BE2C (cell line): ENCODE data around the gene FIBCD1.

ENCODE experiments used
- DNase-seq: peaks from one replicate; pipeline ENCODE4 v3.0.0-alpha.2; 2020
- H3K27me3 ChIP-seq: fragments of 250-450 bp; sonication (Bioruptor Pico); 2 replicates; pipeline ENCODE4 v1.5.1; 2020; ENCODE audit warnings: mild to moderate bottlenecking
- H3K36me3 ChIP-seq: fragments of 250-450 bp; sonication (Bioruptor Pico); 2 replicates; pipeline ENCODE4 v1.5.1; 2020; ENCODE audit warnings: mild to moderate bottlenecking
- H3K4me1 ChIP-seq: fragments of 250-450 bp; sonication (Bioruptor Pico); 2 replicates; pipeline ENCODE4 v1.5.1; 2020
- H3K4me3 ChIP-seq: 2 replicates; pipeline ENCODE4 v1.5.1; 2011; ENCODE audit warnings: low read depth, low read length
- H3K9me3 ChIP-seq: fragments of 250-450 bp; sonication (Bioruptor Pico); 2 replicates; pipeline ENCODE4 v1.5.1; 2020
- TF ChIP-seq, protein P1 (sequence below): IDR thresholded peaks from 2 replicates; pipeline ENCODE4 v1.5.1; 2012; ENCODE audit warnings: mild to moderate bottlenecking, low read depth, low read length

The FIBCD1 gene

DNA sequence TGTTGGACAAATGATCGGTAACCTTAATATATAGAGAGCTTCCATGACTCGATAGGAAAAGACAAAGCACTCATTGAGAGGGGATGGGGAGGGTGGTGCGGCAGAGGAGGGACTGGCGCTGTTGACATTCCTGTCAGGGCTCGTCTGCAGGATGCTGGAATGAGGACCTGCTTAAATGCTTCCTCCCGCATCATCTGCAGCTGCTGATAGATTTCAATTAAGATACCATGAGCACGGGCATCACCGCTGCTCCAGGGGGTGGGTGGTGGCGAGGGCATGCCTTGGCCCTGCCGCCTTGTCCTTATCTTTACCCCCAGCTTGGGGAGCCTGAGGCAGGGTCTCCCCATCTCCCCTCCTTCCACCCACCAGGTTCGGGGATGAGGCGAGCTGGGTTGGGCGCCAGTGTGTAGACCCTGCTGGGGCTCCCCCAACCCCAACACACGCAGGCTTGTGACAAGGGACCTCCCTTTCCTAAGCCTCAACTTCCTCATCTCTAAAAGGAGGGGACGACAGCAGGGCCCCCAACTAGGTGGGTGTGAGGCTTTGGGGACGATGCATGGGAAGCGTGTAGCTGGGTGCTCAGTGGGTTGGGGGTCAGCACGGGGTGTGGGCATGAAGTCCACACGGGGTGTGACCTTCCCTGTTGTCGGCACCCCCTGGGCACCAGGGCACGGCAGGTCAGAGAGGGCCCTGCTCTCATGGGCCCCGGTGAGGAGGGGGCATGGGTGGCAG is 30.7 kb downstream of the FIBCD1 start:
- no peaks in the 10 kb centered on the region for H3K27me3 ChIP-seq
- peaks cover 6% of the 10 kb centered on the region; the same call in 1 of the 2 replicates for H3K4me1 ChIP-seq
- no peak for DNase-seq
- no peak overlapping the region for H3K4me3 ChIP-seq
- TF ChIP-seq, protein P1, sequence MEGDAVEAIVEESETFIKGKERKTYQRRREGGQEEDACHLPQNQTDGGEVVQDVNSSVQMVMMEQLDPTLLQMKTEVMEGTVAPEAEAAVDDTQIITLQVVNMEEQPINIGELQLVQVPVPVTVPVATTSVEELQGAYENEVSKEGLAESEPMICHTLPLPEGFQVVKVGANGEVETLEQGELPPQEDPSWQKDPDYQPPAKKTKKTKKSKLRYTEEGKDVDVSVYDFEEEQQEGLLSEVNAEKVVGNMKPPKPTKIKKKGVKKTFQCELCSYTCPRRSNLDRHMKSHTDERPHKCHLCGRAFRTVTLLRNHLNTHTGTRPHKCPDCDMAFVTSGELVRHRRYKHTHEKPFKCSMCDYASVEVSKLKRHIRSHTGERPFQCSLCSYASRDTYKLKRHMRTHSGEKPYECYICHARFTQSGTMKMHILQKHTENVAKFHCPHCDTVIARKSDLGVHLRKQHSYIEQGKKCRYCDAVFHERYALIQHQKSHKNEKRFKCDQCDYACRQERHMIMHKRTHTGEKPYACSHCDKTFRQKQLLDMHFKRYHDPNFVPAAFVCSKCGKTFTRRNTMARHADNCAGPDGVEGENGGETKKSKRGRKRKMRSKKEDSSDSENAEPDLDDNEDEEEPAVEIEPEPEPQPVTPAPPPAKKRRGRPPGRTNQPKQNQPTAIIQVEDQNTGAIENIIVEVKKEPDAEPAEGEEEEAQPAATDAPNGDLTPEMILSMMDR = no peak
- no peaks in the 10 kb centered on the region for H3K9me3 ChIP-seq
- H3K36me3 ChIP-seq = no peaks in the 10 kb centered on the region

DNA sequence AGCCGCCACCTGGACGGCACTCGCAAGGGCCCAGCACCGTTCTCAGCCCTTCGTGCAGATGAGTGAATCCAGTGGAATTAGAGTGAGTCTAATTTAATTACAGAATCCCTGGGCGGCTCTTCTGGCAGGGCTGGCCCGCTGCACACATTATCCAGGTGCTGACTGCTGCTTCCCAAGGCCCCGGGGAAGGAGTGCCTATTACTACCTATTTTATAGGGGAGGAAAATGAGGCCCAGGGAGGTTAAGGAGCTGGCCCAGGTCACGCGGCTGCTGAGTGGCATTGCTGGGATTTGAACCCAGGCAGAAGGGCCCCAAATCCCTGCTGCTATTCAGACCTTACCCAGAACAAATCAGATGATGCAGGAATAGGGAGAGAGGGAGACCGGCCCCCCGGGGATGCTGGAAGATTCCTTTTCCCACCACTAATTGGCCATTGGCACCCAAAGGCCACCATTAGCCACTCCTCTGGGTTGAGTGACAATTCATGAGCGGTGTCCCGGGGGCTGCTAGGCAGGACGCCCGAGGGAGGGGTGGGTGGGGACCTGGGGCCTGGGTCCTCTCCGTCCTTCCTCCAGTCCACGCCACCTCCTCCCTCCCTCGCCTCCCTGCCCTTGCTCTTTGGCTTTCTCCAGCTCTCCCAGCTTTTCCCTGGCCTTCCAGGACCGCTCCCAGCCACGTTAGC is 32.2 kb downstream of the FIBCD1 start:
- Histone ChIP-seq H3K4me3 (no peak overlapping the region), H3K4me1 (peaks cover 6% of the 10 kb centered on the region; the same call in 1 of the 2 replicates), H3K27me3 (no peaks in the 10 kb centered on the region), H3K36me3 (no peaks in the 10 kb centered on the region), H3K9me3 (no peaks in the 10 kb centered on the region)
- TF ChIP-seq, protein P1 = no peak
- DNase-seq = peak; percentile 52

DNA sequence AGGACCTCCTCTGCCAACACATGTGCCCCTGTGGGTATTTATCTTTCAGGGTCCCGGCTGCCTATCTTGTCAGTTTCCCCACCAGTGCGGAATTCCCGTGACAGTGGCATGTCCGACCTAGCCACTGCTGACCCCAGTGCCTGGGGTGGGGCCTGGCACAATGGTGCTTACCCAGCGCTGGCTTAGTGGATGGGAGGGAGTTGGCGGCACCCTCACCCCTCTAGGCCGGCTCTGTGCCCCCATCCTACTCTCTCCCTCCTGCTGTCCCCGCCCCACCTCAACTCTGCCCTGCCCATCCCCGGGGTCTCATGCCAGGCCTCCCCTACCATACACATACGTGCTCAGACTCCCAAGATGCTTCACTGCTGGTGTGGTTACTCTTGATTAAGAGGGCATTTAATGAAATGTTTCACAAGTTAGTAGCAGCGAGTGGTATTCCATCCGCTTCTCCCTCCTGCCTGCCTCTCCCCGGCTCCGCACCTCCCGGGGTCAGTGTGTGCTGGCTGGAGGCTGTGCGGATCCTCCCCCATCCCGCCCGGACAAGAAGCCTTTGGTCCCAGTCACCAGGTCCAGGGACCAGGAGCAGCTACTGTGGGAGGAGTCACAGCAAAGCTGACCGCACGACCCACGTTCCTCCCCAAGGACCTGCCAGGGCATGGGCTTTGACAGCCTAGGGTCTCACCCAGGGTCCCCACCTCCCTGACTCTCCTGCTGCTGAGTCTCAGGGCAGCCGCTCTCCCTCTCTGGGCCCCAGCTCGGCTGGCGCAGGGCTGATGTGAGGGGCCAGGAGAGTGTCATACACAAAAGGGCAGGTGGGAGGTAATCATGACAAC is 32.9 kb downstream of the FIBCD1 start:
- no peak overlapping the region for H3K4me3 ChIP-seq
- TF ChIP-seq, protein P1 = no peak
- H3K4me1 ChIP-seq = peaks cover 6% of the 10 kb centered on the region; the same call in 1 of the 2 replicates
- no peaks in the 10 kb centered on the region for H3K9me3 ChIP-seq
- no peaks in the 10 kb centered on the region for H3K36me3 ChIP-seq
- no peaks in the 10 kb centered on the region for H3K27me3 ChIP-seq
- no peak for DNase-seq

DNA sequence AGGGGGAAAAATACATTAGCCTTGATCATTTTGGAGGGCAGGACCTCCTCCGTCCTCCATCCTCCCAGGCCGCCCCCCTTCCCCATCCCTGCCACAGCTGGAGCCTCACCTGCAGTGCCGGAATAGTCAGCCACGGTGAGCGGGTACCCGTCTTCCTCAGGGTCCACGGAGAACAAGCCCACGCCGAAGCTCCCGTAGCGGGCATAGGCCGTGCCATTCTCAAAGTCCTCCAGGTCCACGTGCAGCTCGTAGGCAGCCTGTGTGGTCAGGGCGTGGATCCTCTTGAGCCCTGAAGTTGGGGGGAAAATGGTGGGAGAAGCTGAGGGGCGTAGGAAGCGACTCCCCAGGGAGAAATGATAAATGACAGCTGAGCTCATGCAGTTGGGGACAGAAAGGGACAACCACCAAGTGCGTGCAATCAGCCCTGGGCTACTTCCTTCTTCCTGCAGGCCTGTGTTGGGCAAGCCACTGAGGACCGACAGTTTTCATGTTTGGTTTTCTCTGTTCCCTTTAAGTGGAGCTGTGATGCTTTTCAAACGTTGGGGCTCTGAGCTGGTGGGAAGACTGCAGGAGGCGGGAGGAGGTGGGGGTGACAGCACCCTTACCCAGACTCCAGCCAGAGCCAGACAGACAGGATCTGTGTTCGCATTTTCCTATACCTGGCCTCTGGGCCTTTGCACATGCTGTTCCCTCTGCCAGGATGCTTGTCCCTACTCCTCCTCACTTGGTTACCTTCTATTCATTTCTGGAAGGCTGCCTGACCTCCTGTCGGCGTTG is 33.7 kb downstream of the FIBCD1 start:
- Histone ChIP-seq H3K36me3 (no peaks in the 10 kb centered on the region), H3K4me1 (peaks cover 6% of the 10 kb centered on the region; the same call in 1 of the 2 replicates), H3K9me3 (no peaks in the 10 kb centered on the region), H3K27me3 (no peaks in the 10 kb centered on the region; the same call in 1 of the 2 replicates), H3K4me3 (no peak overlapping the region)
- TF ChIP-seq, protein P1 = no peak
- no peak for DNase-seq

DNA sequence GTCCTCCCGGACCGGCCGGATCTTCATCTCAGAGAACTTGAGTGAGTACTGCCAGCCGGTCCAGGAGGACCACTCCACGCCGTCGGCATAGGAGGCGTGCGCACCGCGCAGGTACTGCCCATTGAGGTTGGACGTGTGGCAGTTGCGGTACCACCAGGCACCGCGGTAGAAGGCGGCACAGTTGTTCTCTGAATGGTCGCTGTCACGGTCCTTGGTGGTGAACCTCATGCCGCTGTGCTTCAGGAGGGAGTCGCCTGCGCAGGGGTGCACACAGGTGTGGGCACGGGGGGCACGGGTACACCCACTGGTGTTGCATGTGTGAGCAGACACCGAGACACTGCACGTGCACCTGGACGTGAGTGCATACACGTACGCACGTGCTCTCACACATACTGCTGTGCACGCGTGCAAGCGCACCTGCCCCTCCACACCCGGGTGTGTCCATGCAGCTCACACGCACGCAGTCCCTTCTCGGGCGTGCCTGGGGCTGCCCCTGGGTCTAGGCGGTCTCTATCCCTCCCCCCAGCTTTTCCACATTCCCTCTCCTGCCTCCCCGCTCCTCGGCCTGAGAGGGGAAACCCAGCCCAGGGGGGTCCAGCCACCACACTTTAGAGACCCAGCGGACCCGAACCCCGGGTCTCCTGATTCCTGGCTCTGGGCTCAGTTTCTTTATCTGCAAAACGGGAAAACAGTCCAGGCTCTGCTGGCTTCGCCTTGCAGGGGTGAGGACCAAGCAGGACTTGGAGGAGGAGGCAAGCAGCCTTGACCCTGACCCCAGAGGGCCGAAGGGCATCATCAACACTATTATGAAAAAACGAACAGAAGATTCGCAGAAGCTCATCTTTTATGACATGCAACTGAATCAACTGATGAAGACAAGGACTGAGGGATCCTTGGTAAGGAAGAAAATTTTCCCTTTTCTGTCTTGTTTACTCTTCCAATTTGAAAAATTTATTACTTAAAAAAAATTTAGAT is 34.7 kb downstream of the FIBCD1 start:
- TF ChIP-seq, protein P1 = no peak
- Histone ChIP-seq H3K4me1 (peaks cover 6% of the 10 kb centered on the region; the same call in 1 of the 2 replicates), H3K36me3 (no peaks in the 10 kb centered on the region), H3K9me3 (no peaks in the 10 kb centered on the region), H3K4me3 (no peak overlapping the region), H3K27me3 (peaks cover 5% of the 10 kb centered on the region; the same call in 1 of the 2 replicates)
- no peak for DNase-seq
